ENCODE data around the gene NAALADL2.

GRCh38 chr3:175836617-175837016 is 977.5 kb downstream of the NAALADL2 start:
- TF ChIP-seq CTCF (IDR thresholded peaks at IDR 0.05) = no peak
- no peak for TF ChIP-seq EZH2phosphoT487 (IDR thresholded peaks at IDR 0.05)
- TF ChIP-seq EZH2 (IDR thresholded peaks at IDR 0.05) = no peak

All from neural progenitor cell (in vitro differentiated cells).